Ascending aorta (tissue), 2 donors: ENCODE measurements around the gene FOSL1. TPM values are rescaled to one million over a fixed set of nuclear protein-coding genes. Genes with fewer than 3 reads are reported as not detected.

Source experiments
- DNase-seq, 2 donors: peaks; one replicate each; pipeline ENCODE4 v3.0.0-alpha.2; 2019; ENCODE audit warnings: low spot score in 2 of 2
- H3K27ac ChIP-seq, 2 donors: fragments of 200-600 bp; sonication (generic); one replicate each; pipeline ENCODE4 v1.5.1; 2016 to 2017; ENCODE audit warnings: mild to moderate bottlenecking in 1 of 2
- H3K27me3 ChIP-seq: fragments of 200-600 bp; sonication (generic); one replicate; pipeline ENCODE4 v1.5.1; 2017
- H3K36me3 ChIP-seq, 2 donors: fragments of 200-600 bp; sonication (generic); one replicate each; pipeline ENCODE4 v1.5.1; 2016
- H3K4me1 ChIP-seq, 2 donors: fragments of 200-600 bp; sonication (generic); one replicate each; pipeline ENCODE4 v1.5.1; 2016 to 2017; ENCODE audit warnings: mild to moderate bottlenecking in 1 of 2
- H3K4me3 ChIP-seq, 2 donors: fragments of 200-600 bp; sonication (generic); one replicate each; pipeline ENCODE4 v1.5.1; 2016 to 2017; ENCODE audit warnings: mild to moderate bottlenecking in 1 of 2
- H3K9me3 ChIP-seq, 2 donors: fragments of 200-600 bp; sonication (generic); one replicate each; pipeline ENCODE4 v1.5.1; 2016
- CTCF ChIP-seq, 3 experiments: fragments of 200-600 bp in 2 of 3; fragments of 450-650 bp in 1 of 3; sonication (generic) in 2 of 3; IDR thresholded peaks; one replicate each; pipeline ENCODE4 v1.5.1; 2016 to 2019; ENCODE audit warnings: antibody characterized with exemption in 3 of 3, mild to moderate bottlenecking in 1 of 3, moderate library complexity in 1 of 3
- intact Hi-C: fragments of 100-400 bp; cut with DNase I; formaldehyde crosslinking; loops from one replicate; pipeline ENCODE4 v1.15.1; 2023
- total RNA-seq: library from RNA; depleted of rRNA; stranded (reverse); fragments of >200 nt; gene quantifications from one replicate; pipeline ENCODE4 v1.1.0, GENCODE V29; 2016

FOSL1 gene
- total RNA-seq, 1 donor from 2014 or later = 123 TPM

GRCh38 chr11:65945430-65945911, 45.3 kb upstream of the FOSL1 start, which contains the start of gene TSGA10IP:
TSGA10IP (plus strand) TSS chr11:65945480; CDS start chr11:65945676, 196 bp downstream.
- no peaks in the 10 kb centered on the region for H3K36me3 ChIP-seq
- no peak within 1 kb of the TSS for H3K4me3 ChIP-seq
- no peak for TF ChIP-seq CTCF (IDR thresholded peaks at IDR 0.05)
- no peaks in the 10 kb centered on the region for H3K4me1 ChIP-seq
- no peak within 1 kb of the TSS for H3K27ac ChIP-seq
- H3K27me3 ChIP-seq = no peaks in the 10 kb centered on the region
- intact Hi-C loops = no loop called here
- DNase-seq = no peak
- H3K9me3 ChIP-seq = no peaks in the 10 kb centered on the region

GRCh38 chr11:65944767-65945166, 44.6 kb upstream of the FOSL1 start:
- intact Hi-C loops = no loop called here
- no peak overlapping the region for H3K4me3 ChIP-seq
- no peaks in the 10 kb centered on the region for H3K36me3 ChIP-seq
- H3K27ac ChIP-seq = no peak overlapping the region
- no peaks in the 10 kb centered on the region for H3K4me1 ChIP-seq
- no peak for DNase-seq
- no peaks in the 10 kb centered on the region for H3K27me3 ChIP-seq
- no peak for TF ChIP-seq CTCF (IDR thresholded peaks at IDR 0.05)
- H3K9me3 ChIP-seq = no peaks in the 10 kb centered on the region

- Histone ChIP-seq H3K9me3 (no peaks in the 10 kb centered on the region), H3K4me3 (no peak overlapping the region), H3K4me1 (no peaks in the 10 kb centered on the region), H3K27me3 (no peaks in the 10 kb centered on the region), H3K27ac (no peak overlapping the region), H3K36me3 (no peaks in the 10 kb centered on the region)
- DNase-seq = no peak
- intact Hi-C loops = no loop called here
- TF ChIP-seq CTCF (IDR thresholded peaks at IDR 0.05) = no peak
Measured at GRCh38 chr11:65944191-65944590, 44.0 kb upstream of the FOSL1 start.

- Histone ChIP-seq H3K9me3 (no peaks in the 10 kb centered on the region), H3K4me1 (no peaks in the 10 kb centered on the region), H3K27me3 (no peaks in the 10 kb centered on the region), H3K36me3 (no peaks in the 10 kb centered on the region), H3K27ac (no peak overlapping the region), H3K4me3 (no peak overlapping the region)
- intact Hi-C loops = no loop called here
- TF ChIP-seq CTCF (IDR thresholded peaks at IDR 0.05) = no peak
- DNase-seq = no peak
Measured at GRCh38 chr11:65942531-65942930, 42.3 kb upstream of the FOSL1 start.

- Histone ChIP-seq H3K9me3 (no peaks in the 10 kb centered on the region), H3K4me1 (no peaks in the 10 kb centered on the region), H3K27ac (no peak overlapping the region), H3K4me3 (no peak overlapping the region), H3K27me3 (no peaks in the 10 kb centered on the region), H3K36me3 (no peaks in the 10 kb centered on the region)
- no peak for TF ChIP-seq CTCF (IDR thresholded peaks at IDR 0.05)
- intact Hi-C loops = no loop called here
- DNase-seq = no peak
Measured at GRCh38 chr11:65941720-65942310, 41.6 kb upstream of the FOSL1 start.

GRCh38 chr11:65937766-65938165, 37.6 kb upstream of the FOSL1 start:
- Histone ChIP-seq H3K4me1 (no peaks in the 10 kb centered on the region), H3K36me3 (no peaks in the 10 kb centered on the region), H3K4me3 (no peak overlapping the region), H3K9me3 (no peaks in the 10 kb centered on the region), H3K27me3 (no peaks in the 10 kb centered on the region), H3K27ac (no peak overlapping the region)
- TF ChIP-seq CTCF (IDR thresholded peaks at IDR 0.05) = no peak
- no peak for DNase-seq
- intact Hi-C loops = no loop called here
